Transverse colon (tissue), 4 donors: ENCODE data around the gene AHI1. TPM values are rescaled to one million over a fixed set of nuclear protein-coding genes. Genes with fewer than 3 reads are reported as not detected.

Source experiments
- DNase-seq: peaks from one replicate; pipeline ENCODE4 v3.0.0-alpha.2; 2019
- H3K27ac ChIP-seq, 4 donors: fragments of 200-600 bp; sonication (generic); 2 replicates each; pipeline ENCODE4 v1.5.1; 2016 to 2018; ENCODE audit warnings: inconsistent platforms in 4 of 4
- H3K27me3 ChIP-seq: fragments of 200-600 bp; sonication (generic); 2 replicates; pipeline ENCODE4 v1.5.1; 2017; ENCODE audit warnings: inconsistent platforms
- H3K36me3 ChIP-seq, 4 donors: fragments of 200-600 bp; sonication (generic); 2 replicates each; pipeline ENCODE4 v1.5.1; 2017 to 2019; ENCODE audit warnings: inconsistent platforms in 4 of 4
- H3K4me1 ChIP-seq, 4 donors: fragments of 200-600 bp; sonication (generic); 2 replicates each; pipeline ENCODE4 v1.5.1; 2017 to 2020; ENCODE audit warnings: inconsistent platforms in 4 of 4
- H3K4me3 ChIP-seq, 4 donors: fragments of 200-600 bp; sonication (generic); 1 replicate in 1 of 4; 2 replicates in 3 of 4; pipeline versions ENCODE4 v1.5.1 to v1.6.1; 2017 to 2019; ENCODE audit warnings: inconsistent platforms in 4 of 4
- H3K9me3 ChIP-seq, 2 donors: fragments of 200-600 bp; sonication (generic); 2 replicates each; pipeline ENCODE4 v1.5.1; 2017 to 2019; ENCODE audit warnings: inconsistent platforms in 2 of 2
- CTCF ChIP-seq, 5 experiments: fragments of 200-600 bp in 3 of 5; fragments of 450-650 bp in 2 of 5; sonication (generic) in 3 of 5; IDR thresholded peaks; 1 replicate in 2 of 5; 2 replicates in 3 of 5; pipeline ENCODE4 v1.5.1; 2016 to 2017; ENCODE audit warnings: antibody characterized with exemption in 5 of 5, inconsistent platforms in 3 of 5, mild to moderate bottlenecking in 2 of 5, moderate library complexity in 1 of 5
- EP300 ChIP-seq: sonication (generic); formaldehyde crosslinking; IDR thresholded peaks from one replicate; pipeline ENCODE4 v1.6.1; 2017; ENCODE audit warnings: antibody characterized with exemption, low read depth
- POLR2A ChIP-seq: fragments of 450-650 bp; IDR thresholded peaks from one replicate; pipeline ENCODE4 v1.6.1; 2016; ENCODE audit warnings: antibody characterized with exemption, mild to moderate bottlenecking, moderate library complexity
- POLR2AphosphoS5 ChIP-seq, 3 donors: sonication (generic); formaldehyde crosslinking; IDR thresholded peaks; one replicate each; pipeline ENCODE4 v1.6.1; 2016; ENCODE audit warnings: antibody characterized with exemption in 3 of 3
- WGBS, 2 donors: methylation state at CpG; one replicate each; pipeline ENCODE4 v1.1.5; 2018; ENCODE audit warnings: low coverage in 1 of 2; 5-methylcytosine and 5-hydroxymethylcytosine counted together
- in situ Hi-C, 4 donors: fragments of 200-750 bp; cut with MboI; loops; one replicate each; pipeline versions ENCODE4 v1.15.0 to v1.15.1; 2017; ENCODE audit warnings: low sequenced_read_pairs in 3 of 4, low pct_ligation_motif_present in 1 of 4, low pct_unique_long_range_greater_than_20kb in 1 of 4
- intact Hi-C: fragments of 100-400 bp; cut with DNase I; formaldehyde crosslinking; loops from one replicate; pipeline ENCODE4 v1.15.1; 2023; ENCODE audit warnings: low total_unique reads
- total RNA-seq, 4 donors: library from RNA; depleted of rRNA; stranded (reverse); fragments of >200 nt; gene quantifications; one replicate each; pipeline ENCODE4 v1.1.0, GENCODE V29; 2016

Gene AHI1
- total RNA-seq, 4 donors from 2014 or later = 16.2 to 119 (median 34.2) TPM

DNA sequence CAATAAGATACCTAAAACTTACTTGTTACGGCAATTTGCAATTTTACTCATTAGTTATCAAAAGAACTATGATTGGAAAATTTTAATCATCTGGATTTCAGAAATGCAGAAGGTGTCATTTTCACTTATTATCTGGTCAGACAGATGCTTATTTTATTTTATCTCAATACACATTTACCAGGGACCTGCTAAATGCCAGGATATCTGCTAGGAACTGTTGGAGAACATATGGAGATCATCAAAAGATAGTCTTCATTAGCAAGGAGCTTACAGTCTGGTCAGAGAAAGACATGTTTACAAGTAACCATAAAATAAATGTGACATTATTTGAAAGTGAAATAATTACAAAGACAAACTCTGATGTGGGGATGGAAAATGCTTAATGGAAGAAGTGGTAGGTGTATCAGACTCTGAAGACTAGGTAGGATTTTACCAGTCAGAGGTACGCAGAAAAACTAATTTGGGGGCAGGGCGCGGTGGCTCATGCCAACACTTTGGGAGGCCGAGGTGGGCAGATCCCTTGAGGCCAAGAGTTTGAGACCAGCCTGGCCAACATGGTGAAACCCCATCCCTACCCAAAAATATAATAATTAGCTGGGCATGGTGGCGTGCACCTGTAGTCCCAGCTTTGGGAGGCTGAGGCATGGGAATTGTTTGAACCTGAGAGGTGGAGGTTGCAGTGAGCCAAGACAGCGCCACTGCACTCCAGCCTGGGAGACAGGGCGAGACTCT is 178.6 kb downstream of the AHI1 start:
- DNase-seq = no peak
- no peak for TF ChIP-seq EP300
- no peak for TF ChIP-seq POLR2A
- TF ChIP-seq CTCF (IDR thresholded peaks at IDR 0.05) = no peak
- no peak for TF ChIP-seq POLR2AphosphoS5 (IDR thresholded peaks at IDR 0.05)
- Histone ChIP-seq H3K36me3 (no peaks in the 10 kb centered on the region), H3K27me3 (no peaks in the 10 kb centered on the region), H3K4me3 (no peak overlapping the region), H3K27ac (no peak overlapping the region), H3K9me3 (no peaks in the 10 kb centered on the region), H3K4me1 (no peaks in the 10 kb centered on the region)
- WGBS, 2 donors = 93 to 97% methylated on average over 7 to 8 of the region's 8 CpGs
- in situ Hi-C loops (no loop called here), intact Hi-C loops (no loop called here)

DNA sequence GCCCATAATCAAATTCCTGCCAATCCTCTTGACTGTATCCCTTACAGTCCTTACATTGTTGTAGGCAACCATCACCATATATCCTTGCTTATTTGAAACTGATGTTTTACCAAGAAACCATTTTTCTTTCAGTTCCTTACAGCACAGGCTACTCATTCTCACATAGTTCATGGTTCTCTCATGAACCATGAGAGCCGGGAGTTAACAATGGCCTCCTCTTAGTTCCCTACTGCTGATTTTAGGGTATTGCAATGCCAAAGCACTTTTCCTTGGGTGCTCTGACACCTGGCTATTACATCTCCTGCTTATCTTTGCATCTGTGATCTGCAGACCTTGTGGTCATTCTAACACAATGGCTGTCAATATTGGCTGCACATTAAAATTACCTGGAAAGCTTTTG is 183.0 kb downstream of the AHI1 start:
- 72% methylated on average over 1 of the region's 1 CpG; no CpG with 5 or more reads in 1 of the 2 donors for WGBS, 2 donors
- H3K4me3 ChIP-seq = no peak overlapping the region
- H3K27me3 ChIP-seq = no peaks in the 10 kb centered on the region
- H3K9me3 ChIP-seq = no peaks in the 10 kb centered on the region
- no peaks in the 10 kb centered on the region for H3K36me3 ChIP-seq
- no peak for DNase-seq
- intact Hi-C loops = no loop called here
- TF ChIP-seq POLR2AphosphoS5 (IDR thresholded peaks at IDR 0.05) = no peak
- no peak for TF ChIP-seq CTCF (IDR thresholded peaks at IDR 0.05)
- TF ChIP-seq POLR2A = no peak
- no peak for TF ChIP-seq EP300
- H3K27ac ChIP-seq = no peak overlapping the region
- in situ Hi-C loops = no loop called here
- H3K4me1 ChIP-seq = no peaks in the 10 kb centered on the region

DNA sequence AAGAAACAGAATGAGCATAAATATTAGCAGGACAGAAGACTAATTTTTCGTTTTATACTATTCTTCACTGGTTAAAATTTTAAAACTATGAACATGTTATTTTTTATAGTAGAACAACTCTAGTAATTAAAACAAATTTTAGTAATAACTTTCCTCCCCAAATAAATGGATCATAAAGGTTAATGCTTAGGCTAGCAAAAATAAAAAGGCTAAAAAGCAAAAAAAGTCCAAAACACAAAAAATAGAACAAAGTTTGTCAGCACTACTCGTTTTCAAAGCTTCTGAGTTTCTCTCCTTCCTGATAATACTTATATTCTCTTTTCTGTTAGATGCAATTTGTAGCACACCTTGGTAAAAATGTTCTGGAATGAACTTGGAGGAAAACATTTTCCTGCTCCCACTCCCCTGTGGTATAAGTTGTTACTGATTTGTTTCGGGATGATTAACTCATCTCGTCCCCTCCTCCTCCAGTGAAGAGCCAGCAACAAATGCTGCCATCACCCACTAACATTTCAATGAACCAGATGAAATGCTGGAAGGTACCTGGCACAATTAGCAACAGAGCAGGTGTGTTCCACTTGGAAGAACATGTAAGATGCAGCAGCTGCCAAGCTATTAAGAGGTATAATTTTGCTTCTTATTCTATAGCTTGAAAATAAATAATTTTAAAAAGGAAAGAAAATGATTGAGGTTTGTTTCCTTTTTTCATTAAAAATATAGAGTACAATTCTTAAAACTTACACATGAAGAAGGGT is 185.9 kb downstream of the AHI1 start:
- intact Hi-C loops (no loop called here), in situ Hi-C loops (no loop called here)
- no peak for DNase-seq
- TF ChIP-seq POLR2AphosphoS5 (IDR thresholded peaks at IDR 0.05) = no peak
- Histone ChIP-seq H3K9me3 (no peaks in the 10 kb centered on the region), H3K27me3 (no peaks in the 10 kb centered on the region), H3K36me3 (no peaks in the 10 kb centered on the region), H3K4me1 (no peaks in the 10 kb centered on the region), H3K27ac (no peak overlapping the region), H3K4me3 (no peak overlapping the region)
- 79 to 84% methylated on average over 4 of the region's 4 CpGs for WGBS, 2 donors

- no peak for DNase-seq
- intact Hi-C loops = no loop called here
- Histone ChIP-seq H3K27me3 (no peaks in the 10 kb centered on the region), H3K27ac (no peak overlapping the region), H3K36me3 (no peaks in the 10 kb centered on the region), H3K9me3 (no peaks in the 10 kb centered on the region), H3K4me3 (no peak overlapping the region), H3K4me1 (no peaks in the 10 kb centered on the region)
- no peak for TF ChIP-seq POLR2AphosphoS5 (IDR thresholded peaks at IDR 0.05)
- TF ChIP-seq CTCF (IDR thresholded peaks at IDR 0.05) = no peak
- TF ChIP-seq EP300 = no peak
- no peak for TF ChIP-seq POLR2A
- WGBS, 2 donors = 70 to 80% methylated on average over 1 of the region's 1 CpG
- in situ Hi-C loops = no loop called here
Measured at GRCh38 chr6:135310291-135310690, 187.2 kb downstream of the AHI1 start.
